Measurements from ENCODE around the gene PTPN9.

PTPN9 gene

DNA sequence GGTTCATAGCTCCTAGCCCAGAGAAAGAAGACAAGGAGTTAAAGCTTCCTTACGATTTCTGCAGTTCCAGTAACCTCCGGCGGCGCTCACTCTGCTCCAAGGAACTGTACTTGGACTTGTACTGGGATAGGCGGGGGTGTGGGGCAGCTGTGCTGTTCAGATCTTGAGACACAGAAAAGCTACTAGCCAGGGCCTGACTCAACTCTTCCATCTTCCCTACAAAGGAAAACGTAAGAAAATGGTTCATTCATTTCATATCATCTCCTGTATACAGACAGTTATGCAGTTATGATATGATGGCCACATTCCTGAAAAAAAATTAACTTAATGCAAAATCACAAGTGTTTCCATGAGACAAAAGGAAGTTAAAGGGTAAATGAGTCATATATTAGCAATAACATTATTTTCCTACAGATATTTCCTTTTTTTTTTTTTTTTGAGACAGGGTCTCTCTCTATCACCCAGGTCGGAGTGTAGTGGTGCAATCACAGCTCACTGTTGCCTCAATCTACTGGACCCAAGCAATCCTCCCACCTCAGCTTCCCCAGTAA, 41.8 kb upstream of the PTPN9 start:
- no peak overlapping the region for H3K9ac ChIP-seq (ENCODE audit: low read length)
- peaks cover 12% of the 10 kb centered on the region; the same call in 1 of the 2 replicates for H3K79me2 ChIP-seq (ENCODE audit: low read length)
- no peak for TF ChIP-seq EZH2phosphoT487 (IDR thresholded peaks at IDR 0.05; ENCODE audit: low read depth)
- TF ChIP-seq, protein P1, sequence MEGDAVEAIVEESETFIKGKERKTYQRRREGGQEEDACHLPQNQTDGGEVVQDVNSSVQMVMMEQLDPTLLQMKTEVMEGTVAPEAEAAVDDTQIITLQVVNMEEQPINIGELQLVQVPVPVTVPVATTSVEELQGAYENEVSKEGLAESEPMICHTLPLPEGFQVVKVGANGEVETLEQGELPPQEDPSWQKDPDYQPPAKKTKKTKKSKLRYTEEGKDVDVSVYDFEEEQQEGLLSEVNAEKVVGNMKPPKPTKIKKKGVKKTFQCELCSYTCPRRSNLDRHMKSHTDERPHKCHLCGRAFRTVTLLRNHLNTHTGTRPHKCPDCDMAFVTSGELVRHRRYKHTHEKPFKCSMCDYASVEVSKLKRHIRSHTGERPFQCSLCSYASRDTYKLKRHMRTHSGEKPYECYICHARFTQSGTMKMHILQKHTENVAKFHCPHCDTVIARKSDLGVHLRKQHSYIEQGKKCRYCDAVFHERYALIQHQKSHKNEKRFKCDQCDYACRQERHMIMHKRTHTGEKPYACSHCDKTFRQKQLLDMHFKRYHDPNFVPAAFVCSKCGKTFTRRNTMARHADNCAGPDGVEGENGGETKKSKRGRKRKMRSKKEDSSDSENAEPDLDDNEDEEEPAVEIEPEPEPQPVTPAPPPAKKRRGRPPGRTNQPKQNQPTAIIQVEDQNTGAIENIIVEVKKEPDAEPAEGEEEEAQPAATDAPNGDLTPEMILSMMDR (IDR thresholded peaks at IDR 0.05; ENCODE audit: low read depth, low read length), result no peak
- H3K4me2 ChIP-seq (ENCODE audit: low read length), result no peak overlapping the region
- peaks cover 34% of the 10 kb centered on the region for H3K36me3 ChIP-seq (replicated peaks; ENCODE audit: low read depth, low read length)
- no peak overlapping the region for H2AFZ ChIP-seq (ENCODE audit: low read depth, low read length)
- H3K4me3 ChIP-seq (ENCODE audit: low read length), result no peak overlapping the region
- no peaks in the 10 kb centered on the region for H4K20me1 ChIP-seq (ENCODE audit: insufficient read depth, low read length)
- no peaks in the 10 kb centered on the region for H3K9me3 ChIP-seq (ENCODE audit: insufficient read depth, low read length)
- H3K27me3 ChIP-seq (ENCODE audit: low read depth, low read length), result no peaks in the 10 kb centered on the region
- no peaks in the 10 kb centered on the region for H3K4me1 ChIP-seq (ENCODE audit: low read length)
- no peak overlapping the region for H3K27ac ChIP-seq (ENCODE audit: low read length)

DNA sequence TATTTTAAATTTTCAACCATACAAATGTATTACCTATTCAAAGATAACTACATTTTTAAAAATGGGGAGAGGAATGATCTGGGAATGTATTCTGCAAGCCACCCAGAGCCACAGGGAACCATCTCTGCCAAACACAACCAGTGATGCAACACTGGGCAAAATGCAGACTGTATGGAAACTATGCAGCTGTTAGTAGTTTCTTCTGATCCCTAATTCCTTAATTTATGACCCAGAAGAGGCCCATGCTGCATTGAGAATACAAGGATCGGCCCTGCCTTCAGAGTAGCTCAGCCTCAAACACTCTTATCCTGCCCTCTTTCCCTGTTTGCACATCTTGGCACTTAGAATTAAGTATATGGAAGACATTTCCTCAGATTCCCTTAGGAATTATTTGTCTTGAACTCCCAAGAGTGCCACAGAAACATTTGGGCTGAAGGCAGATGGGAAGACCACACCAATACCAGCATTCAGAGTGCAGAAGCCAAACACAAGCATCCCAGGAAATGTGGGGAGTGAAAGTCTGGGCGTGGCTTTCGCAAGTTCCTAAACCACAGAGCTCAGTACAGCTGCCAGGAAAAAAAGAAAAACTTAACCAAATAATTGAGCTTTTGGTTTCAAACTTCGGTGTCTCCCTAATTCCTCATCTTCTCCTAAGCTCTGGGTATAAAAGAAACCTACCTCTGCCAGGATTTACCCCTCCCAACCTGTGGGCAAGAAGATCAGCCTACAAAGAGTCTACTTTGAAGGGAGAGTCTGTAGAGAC, 41.1 kb upstream of the PTPN9 start:
- Histone ChIP-seq H3K9me3 (ENCODE audit: insufficient read depth, low read length) (no peaks in the 10 kb centered on the region), H3K4me1 (ENCODE audit: low read length) (no peaks in the 10 kb centered on the region), H2AFZ (ENCODE audit: low read depth, low read length) (no peak overlapping the region), H3K4me2 (ENCODE audit: low read length) (no peak overlapping the region), H3K79me2 (ENCODE audit: low read length) (peaks cover 10% of the 10 kb centered on the region; the same call in 1 of the 2 replicates), H3K27me3 (ENCODE audit: low read depth, low read length) (no peaks in the 10 kb centered on the region), H3K36me3 (replicated peaks; ENCODE audit: low read depth, low read length) (peaks cover 36% of the 10 kb centered on the region), H3K27ac (ENCODE audit: low read length) (no peak overlapping the region), H4K20me1 (ENCODE audit: insufficient read depth, low read length) (no peaks in the 10 kb centered on the region), H3K4me3 (ENCODE audit: low read length) (no peak overlapping the region), H3K9ac (ENCODE audit: low read length) (no peak overlapping the region)
- TF ChIP-seq EZH2phosphoT487 (IDR thresholded peaks at IDR 0.05; ENCODE audit: low read depth), result no peak

DNA sequence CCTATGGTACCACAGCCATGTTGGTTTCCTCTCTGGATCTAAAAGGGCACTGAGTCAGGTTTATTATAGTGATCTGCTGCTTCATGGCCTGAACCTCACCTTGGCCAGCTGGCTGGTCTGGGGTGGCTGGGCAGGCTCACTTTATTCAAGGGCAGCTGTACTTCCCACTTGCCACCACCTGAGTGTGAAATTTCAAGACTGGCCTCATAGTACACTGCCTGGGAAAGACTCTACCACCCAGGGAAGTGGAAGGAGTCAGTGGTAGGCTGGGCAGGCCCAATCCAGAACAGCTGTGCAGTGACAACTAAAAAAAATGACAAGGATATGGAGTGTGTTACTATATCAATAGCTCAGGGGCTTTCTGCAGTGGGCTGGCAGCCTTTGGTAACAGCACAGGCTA, 37.7 kb upstream of the PTPN9 start:
- peaks cover 48% of the 10 kb centered on the region for H3K36me3 ChIP-seq (replicated peaks; ENCODE audit: low read depth, low read length)

DNA sequence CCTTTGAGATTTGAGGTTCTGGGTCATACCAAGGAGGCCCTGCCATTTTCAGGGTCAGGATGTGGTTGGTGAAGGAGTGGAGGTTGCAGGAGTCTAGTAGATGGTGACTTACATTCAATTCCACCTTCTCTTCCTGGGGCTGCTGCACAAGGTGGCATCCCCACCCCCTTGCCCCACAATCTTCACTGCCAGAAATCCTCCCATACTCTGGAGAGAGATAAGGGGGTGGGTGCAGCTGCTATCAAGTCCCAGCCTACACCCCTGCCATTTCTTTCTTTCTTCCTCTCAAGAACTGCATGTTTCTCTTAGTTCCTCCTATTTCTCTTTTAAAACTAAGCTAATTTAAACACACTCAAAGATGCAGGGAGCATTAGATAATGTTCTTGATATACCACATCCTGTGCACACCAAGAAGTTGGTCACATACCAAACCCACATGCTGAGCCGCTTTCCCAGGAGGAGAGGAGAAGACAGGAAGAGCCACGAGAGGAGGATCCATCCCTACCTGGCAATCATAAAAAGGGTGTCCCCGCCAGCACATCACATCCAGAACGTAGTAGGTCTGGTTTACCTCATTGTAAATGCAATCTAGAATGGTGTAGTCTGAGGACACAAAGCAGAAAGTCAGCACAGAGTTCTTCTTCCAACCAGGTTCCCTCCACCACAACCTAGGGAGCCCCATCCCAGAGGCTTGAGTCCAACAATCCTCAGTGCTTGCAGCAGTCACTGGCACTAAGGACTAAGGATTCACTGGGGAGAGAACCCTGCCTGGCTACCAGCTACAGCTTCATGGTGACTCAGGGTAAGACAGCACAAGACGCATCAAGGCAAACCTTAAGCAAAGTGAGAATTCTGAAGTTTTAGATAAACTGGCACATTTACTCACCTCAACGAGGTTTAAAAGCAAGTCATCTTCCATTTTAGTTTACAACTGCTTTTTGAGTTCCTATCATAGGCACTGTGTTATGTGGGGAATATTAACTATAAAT, 27.9 kb upstream of the PTPN9 start:
- Histone ChIP-seq H3K27ac (ENCODE audit: low read length) (no peak overlapping the region), H3K9ac (ENCODE audit: low read length) (no peak overlapping the region)

More for the DNA sequence above, 37.7 kb upstream of the PTPN9 start:
- no peaks in the 10 kb centered on the region for H3K9me3 ChIP-seq (ENCODE audit: insufficient read depth, low read length)
- no peaks in the 10 kb centered on the region for H4K20me1 ChIP-seq (ENCODE audit: insufficient read depth, low read length)
- H3K4me2 ChIP-seq (ENCODE audit: low read length), result no peak overlapping the region
- TF ChIP-seq EZH2phosphoT487 (IDR thresholded peaks at IDR 0.05; ENCODE audit: low read depth), result no peak
- TF ChIP-seq, protein P1 (IDR thresholded peaks at IDR 0.05; ENCODE audit: low read depth, low read length), result no peak
- no peak overlapping the region for H3K27ac ChIP-seq (ENCODE audit: low read length)
- no peaks in the 10 kb centered on the region for H3K4me1 ChIP-seq (ENCODE audit: low read length)
- no peak overlapping the region for H2AFZ ChIP-seq (ENCODE audit: low read depth, low read length)
- H3K4me3 ChIP-seq (ENCODE audit: low read length), result no peak overlapping the region
- no peak overlapping the region for H3K9ac ChIP-seq (ENCODE audit: low read length)
- no peaks in the 10 kb centered on the region for H3K79me2 ChIP-seq (ENCODE audit: low read length)
- H3K27me3 ChIP-seq (ENCODE audit: low read depth, low read length), result no peaks in the 10 kb centered on the region

More for the DNA sequence above, 27.9 kb upstream of the PTPN9 start:
- Histone ChIP-seq H3K79me2 (ENCODE audit: low read length) (no peaks in the 10 kb centered on the region), H3K9me3 (ENCODE audit: insufficient read depth, low read length) (no peaks in the 10 kb centered on the region), H3K36me3 (replicated peaks; ENCODE audit: low read depth, low read length) (peaks cover 35% of the 10 kb centered on the region), H3K4me3 (ENCODE audit: low read length) (no peak overlapping the region), H4K20me1 (ENCODE audit: insufficient read depth, low read length) (no peaks in the 10 kb centered on the region), H3K4me2 (ENCODE audit: low read length) (no peak overlapping the region), H2AFZ (ENCODE audit: low read depth, low read length) (no peak overlapping the region), H3K4me1 (ENCODE audit: low read length) (no peaks in the 10 kb centered on the region), H3K27me3 (ENCODE audit: low read depth, low read length) (no peaks in the 10 kb centered on the region)
- TF ChIP-seq EZH2phosphoT487 (IDR thresholded peaks at IDR 0.05; ENCODE audit: low read depth), result no peak
- TF ChIP-seq, protein P1 (IDR thresholded peaks at IDR 0.05; ENCODE audit: low read depth, low read length), result no peak

Measured in OCI-LY3 (cell line).